Esophagus muscularis mucosa (tissue), 3 donors: ENCODE measurements around the gene IGSF21.

Source experiments
- CTCF ChIP-seq, 3 experiments: fragments of 200-600 bp in 2 of 3; fragments of 450-650 bp in 1 of 3; sonication (generic) in 2 of 3; IDR thresholded peaks; one replicate each; pipeline ENCODE4 v1.5.1; 2017 to 2019; ENCODE audit warnings: antibody characterized with exemption in 3 of 3, mild to moderate bottlenecking in 2 of 3, moderate library complexity in 1 of 3
- POLR2A ChIP-seq: fragments of 450-650 bp; IDR thresholded peaks from one replicate; pipeline ENCODE4 v1.6.1; 2017; ENCODE audit warnings: antibody characterized with exemption, moderate library complexity, mild to moderate bottlenecking, low read depth

- TF ChIP-seq CTCF (IDR thresholded peaks at IDR 0.05) (no peak), POLR2A (no peak)
Measured at GRCh38 chr1:18245647-18246046, 138.0 kb downstream of the IGSF21 start.
